Measurements from ENCODE around the gene ARAP1.

DNA sequence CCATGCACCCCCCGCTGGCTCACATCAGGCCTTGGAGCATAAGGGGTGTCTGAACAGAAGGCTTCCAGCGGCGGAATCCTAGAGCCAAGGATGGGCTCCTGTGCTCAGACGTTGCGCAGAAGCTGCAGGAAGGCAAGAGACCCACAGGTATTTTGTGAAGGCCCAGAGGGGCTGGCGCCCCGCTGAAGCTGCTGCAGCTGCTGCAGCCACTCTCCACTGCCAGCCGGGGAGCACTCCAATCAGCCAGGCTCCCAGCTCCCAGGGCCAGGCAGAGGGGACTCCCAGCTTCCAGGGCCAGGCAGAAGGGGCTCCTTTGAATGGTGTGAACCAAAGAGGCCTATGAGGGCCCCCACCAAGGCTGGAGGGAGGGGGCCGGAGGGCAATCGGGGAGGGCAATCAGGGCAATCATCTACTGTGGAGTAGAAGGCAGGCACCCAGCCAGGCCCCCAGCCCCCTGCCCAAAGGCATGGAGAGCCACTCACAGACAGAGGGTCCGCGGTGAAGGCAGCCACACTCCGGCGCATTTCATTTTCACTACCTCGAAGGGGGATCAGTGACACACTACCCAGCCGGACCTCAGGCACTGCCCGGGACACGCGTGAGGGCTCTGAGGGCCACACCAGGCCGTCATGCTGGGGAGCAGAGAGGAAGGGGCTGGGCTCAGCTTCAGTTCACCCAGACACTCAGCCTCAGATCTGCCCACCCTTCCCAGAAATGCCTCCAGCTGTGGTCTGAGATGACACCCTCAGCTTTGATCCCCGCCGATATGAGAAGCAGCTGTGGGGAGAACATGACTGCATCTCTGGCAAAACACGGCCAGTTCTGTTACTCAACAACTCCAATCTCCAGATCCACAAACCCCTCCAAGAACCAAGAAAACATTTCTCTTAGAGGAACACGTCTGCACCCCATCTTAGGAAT lies 66.4 kb downstream of the ARAP1 start:
- TF ChIP-seq SIN3A (IDR thresholded peaks at IDR 0.05; ENCODE audit: borderline replicate concordance, insufficient read depth, low read depth, low read length), result no peak
- TF ChIP-seq POLR2AphosphoS5 (IDR thresholded peaks at IDR 0.05; ENCODE audit: low read depth, low read length), result no peak

Data from Panc1 (cell line).